Renal pelvis (tissue), 4 donors: ENCODE measurements around the gene ANXA3. TPM values are rescaled to one million over a fixed set of nuclear protein-coding genes. Genes with fewer than 3 reads are reported as not detected.
A peak's percentile ranks its signal among the peaks of the same experiment; 100 is the strongest.

Experiments
- DNase-seq: peaks from one replicate; pipeline ENCODE4 v3.0.0-alpha.2; 2013
- polyA plus RNA-seq, 3 donors: library from polyadenylated mRNA; unstranded; fragments of 120-200 nt; gene quantifications; one replicate each; pipeline ENCODE4 v1.2.1, GENCODE V29; 2013; ENCODE audit not compliant: insufficient read length in 3 of 3

Gene ANXA3
- polyA plus RNA-seq, 3 donors: 48.6 to 72.0 (median 57.2) TPM

- no peak for DNase-seq
These were observed 53.4 kb downstream of the ANXA3 start for GRCh38 chr4:78604988-78605387.

- DNase-seq: no peak
These were observed 54.5 kb downstream of the ANXA3 start for GRCh38 chr4:78606035-78606434.

- no peak for DNase-seq
These were observed 55.0 kb downstream of the ANXA3 start for GRCh38 chr4:78606530-78607095.

GRCh38 chr4:78608684-78609083 lies 57.1 kb downstream of the ANXA3 start:
- no peak for DNase-seq

- DNase-seq: no peak
These were observed 58.0 kb downstream of the ANXA3 start for GRCh38 chr4:78609580-78609979.

GRCh38 chr4:78610546-78611214 lies 59.1 kb downstream of the ANXA3 start:
- no peak for DNase-seq

- DNase-seq: no peak
These were observed 59.6 kb downstream of the ANXA3 start for GRCh38 chr4:78611215-78611558.

- peak; percentile 21 for DNase-seq
These were observed 61.0 kb downstream of the ANXA3 start for GRCh38 chr4:78612398-78613178.

GRCh38 chr4:78613522-78614321 lies 62.2 kb downstream of the ANXA3 start:
- DNase-seq: no peak

- DNase-seq: no peak
These were observed 64.5 kb downstream of the ANXA3 start for GRCh38 chr4:78616046-78616498.

GRCh38 chr4:78618436-78618835 lies 66.9 kb downstream of the ANXA3 start:
- DNase-seq: no peak

- DNase-seq: no peak
These were observed 69.8 kb downstream of the ANXA3 start for GRCh38 chr4:78621395-78621794.

- DNase-seq: no peak
These were observed 70.8 kb downstream of the ANXA3 start for GRCh38 chr4:78622253-78622979.

GRCh38 chr4:78624048-78624447 lies 72.5 kb downstream of the ANXA3 start:
- DNase-seq: no peak

- no peak for DNase-seq
These were observed 73.5 kb downstream of the ANXA3 start for GRCh38 chr4:78625073-78625472.

GRCh38 chr4:78627046-78627965 lies 75.7 kb downstream of the ANXA3 start:
- DNase-seq: no peak

GRCh38 chr4:78627966-78628678 lies 76.6 kb downstream of the ANXA3 start:
- no peak for DNase-seq

GRCh38 chr4:78629991-78630541 lies 78.5 kb downstream of the ANXA3 start:
- DNase-seq: no peak

GRCh38 chr4:78630615-78631014 lies 79.0 kb downstream of the ANXA3 start:
- no peak for DNase-seq
